ENCODE data around the gene TSPAN16.

The TSPAN16 gene

GRCh38 chr19:11278670-11279069 lies 17.3 kb upstream of the TSPAN16 start:
- in situ Hi-C loops (cut with HindIII; ENCODE audit: low sequenced_read_pairs) = no loop called here
- DNase-seq (ENCODE audit: low read depth, low spot score) = no peak
- no peak for TF ChIP-seq CTCF (IDR thresholded peaks at IDR 0.05; ENCODE audit: low read depth, low read length)
- no peak overlapping the region for H3K4me3 ChIP-seq (ENCODE audit: low read depth, low read length)

GRCh38 chr19:11279505-11280236 lies 16.3 kb upstream of the TSPAN16 start:
- TF ChIP-seq CTCF (IDR thresholded peaks at IDR 0.05; ENCODE audit: low read depth, low read length) = no peak
- in situ Hi-C loops (cut with HindIII; ENCODE audit: low sequenced_read_pairs) = no loop called here
- no peak overlapping the region for H3K4me3 ChIP-seq (ENCODE audit: low read depth, low read length)
- DNase-seq (ENCODE audit: low read depth, low spot score) = no peak

GRCh38 chr19:11281356-11282049 lies 14.5 kb upstream of the TSPAN16 start:
- no peak overlapping the region for H3K4me3 ChIP-seq (ENCODE audit: low read depth, low read length)
- DNase-seq (ENCODE audit: low read depth, low spot score) = no peak
- no peak for TF ChIP-seq CTCF (IDR thresholded peaks at IDR 0.05; ENCODE audit: low read depth, low read length)
- in situ Hi-C loops (cut with HindIII; ENCODE audit: low sequenced_read_pairs) = no loop called here

- no peak for TF ChIP-seq CTCF (IDR thresholded peaks at IDR 0.05; ENCODE audit: low read depth, low read length)
- in situ Hi-C loops (cut with HindIII; ENCODE audit: low sequenced_read_pairs) = no loop called here
- peak; percentile 35 for DNase-seq (ENCODE audit: low read depth, low spot score)
- no peak overlapping the region for H3K4me3 ChIP-seq (ENCODE audit: low read depth, low read length)
These were observed 11.4 kb upstream of the TSPAN16 start for GRCh38 chr19:11284515-11284914.

- DNase-seq (ENCODE audit: low read depth, low spot score) = peak; percentile 19
- no peak overlapping the region for H3K4me3 ChIP-seq (ENCODE audit: low read depth, low read length)
- peak; percentile 5 for TF ChIP-seq CTCF (IDR thresholded peaks at IDR 0.05; ENCODE audit: low read depth, low read length)
- in situ Hi-C loops (cut with HindIII; ENCODE audit: low sequenced_read_pairs) = no loop called here
These were observed 9.5 kb upstream of the TSPAN16 start for GRCh38 chr19:11286312-11286974.

GRCh38 chr19:11288349-11288748 lies 7.6 kb upstream of the TSPAN16 start:
- in situ Hi-C loops (cut with HindIII; ENCODE audit: low sequenced_read_pairs) = no loop called here
- peak; percentile 33 for DNase-seq (ENCODE audit: low read depth, low spot score)
- H3K4me3 ChIP-seq (ENCODE audit: low read depth, low read length) = no peak overlapping the region
- peak; percentile 71 for TF ChIP-seq CTCF (IDR thresholded peaks at IDR 0.05; ENCODE audit: low read depth, low read length)
